BLaER1 (cell line): ENCODE results near the gene PLA2G4F.

Experiments
- H3K27ac ChIP-seq: shearing (Covaris generic); formaldehyde crosslinking; 2 replicates; pipeline ENCODE4 v1.8.1; 2022
- H3K27me3 ChIP-seq: shearing (Covaris generic); formaldehyde crosslinking; 2 replicates; pipeline ENCODE4 v1.8.1; 2022
- H3K36me3 ChIP-seq: shearing (Covaris generic); formaldehyde crosslinking; 2 replicates; pipeline ENCODE4 v1.8.1; 2022
- H3K4me1 ChIP-seq: shearing (Covaris generic); formaldehyde crosslinking; 2 replicates; pipeline ENCODE4 v1.8.1; 2022
- H3K4me2 ChIP-seq: shearing (Covaris generic); formaldehyde crosslinking; 2 replicates; pipeline ENCODE4 v1.8.1; 2022
- H3K4me3 ChIP-seq: shearing (Covaris generic); formaldehyde crosslinking; 2 replicates; pipeline ENCODE4 v1.8.1; 2022
- H3K9ac ChIP-seq: shearing (Covaris generic); formaldehyde crosslinking; 2 replicates; pipeline ENCODE4 v1.8.1; 2022
- H3K9me3 ChIP-seq: shearing (Covaris generic); formaldehyde crosslinking; 2 replicates; pipeline ENCODE4 v1.8.1; 2022
- H4K20me1 ChIP-seq: shearing (Covaris generic); formaldehyde crosslinking; 2 replicates; pipeline ENCODE4 v1.8.1; 2022
- Cebpa-rat ChIP-seq: shearing (Covaris generic); IDR thresholded peaks from 2 replicates; pipeline ENCODE4 v1.8.1; 2022

Gene PLA2G4F

DNA sequence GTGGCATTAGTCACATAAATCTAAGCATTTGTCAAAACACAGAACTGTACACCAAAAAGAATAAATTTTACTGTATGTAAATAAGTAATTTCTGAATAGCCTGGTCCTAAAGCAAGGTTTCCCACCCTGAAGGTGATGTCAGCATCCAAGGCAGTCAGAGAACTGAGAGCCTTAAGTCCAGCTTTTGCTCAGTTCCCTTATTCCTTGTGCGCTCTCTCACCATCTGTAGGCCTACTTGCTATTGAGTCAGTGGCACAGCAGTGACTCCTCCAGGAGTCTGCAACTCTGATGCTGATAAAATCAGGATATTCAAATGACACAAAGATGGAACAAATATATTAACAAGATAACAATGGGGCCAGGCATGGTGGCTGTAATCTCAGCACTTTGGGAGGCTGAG is 29.4 kb upstream of the PLA2G4F start:
- H3K9ac ChIP-seq = no peak overlapping the region
- H4K20me1 ChIP-seq = no peaks in the 10 kb centered on the region
- H3K27ac ChIP-seq = no peak overlapping the region
- H3K4me2 ChIP-seq = no peak overlapping the region
- peaks cover 96% of the 10 kb centered on the region for H3K36me3 ChIP-seq
- no peak overlapping the region for H3K4me3 ChIP-seq
- H3K4me1 ChIP-seq = no peaks in the 10 kb centered on the region
- H3K9me3 ChIP-seq = no peaks in the 10 kb centered on the region
- TF ChIP-seq Cebpa-rat = no peak
- H3K27me3 ChIP-seq = no peaks in the 10 kb centered on the region

DNA sequence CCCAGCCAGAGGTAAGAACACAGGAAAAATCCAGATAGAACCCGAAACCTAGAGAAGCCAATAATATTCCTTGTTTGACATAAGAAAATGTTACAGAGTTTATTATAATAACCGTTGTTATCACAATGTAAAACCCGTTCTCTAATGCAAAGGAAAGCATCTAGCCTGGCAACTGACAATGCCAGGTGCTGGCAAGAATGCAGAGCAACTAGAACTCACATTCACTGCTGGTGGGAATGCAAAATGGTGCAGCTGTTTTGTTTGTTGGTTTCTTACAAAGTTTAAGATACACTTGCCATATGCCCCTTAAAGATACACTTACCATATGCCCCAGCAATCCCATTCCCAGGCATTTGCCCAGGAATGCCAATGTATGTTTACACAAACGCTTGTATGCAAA is 28.3 kb upstream of the PLA2G4F start:
- TF ChIP-seq Cebpa-rat = no peak
- H3K9me3 ChIP-seq = no peaks in the 10 kb centered on the region
- H3K9ac ChIP-seq = no peak overlapping the region
- no peak overlapping the region for H3K4me2 ChIP-seq
- no peak overlapping the region for H3K4me3 ChIP-seq
- no peak overlapping the region for H3K27ac ChIP-seq
- H4K20me1 ChIP-seq = no peaks in the 10 kb centered on the region
- peaks cover 94% of the 10 kb centered on the region for H3K36me3 ChIP-seq
- H3K4me1 ChIP-seq = no peaks in the 10 kb centered on the region
- H3K27me3 ChIP-seq = no peaks in the 10 kb centered on the region

GRCh38 chr15:42184296-42184695 is 27.9 kb upstream of the PLA2G4F start:
- no peaks in the 10 kb centered on the region for H4K20me1 ChIP-seq
- no peak overlapping the region for H3K4me2 ChIP-seq
- no peak overlapping the region for H3K9ac ChIP-seq
- H3K4me3 ChIP-seq = no peak overlapping the region
- no peak for TF ChIP-seq Cebpa-rat
- no peaks in the 10 kb centered on the region for H3K9me3 ChIP-seq
- no peaks in the 10 kb centered on the region for H3K27me3 ChIP-seq
- no peak overlapping the region for H3K27ac ChIP-seq
- no peaks in the 10 kb centered on the region for H3K4me1 ChIP-seq
- H3K36me3 ChIP-seq = peaks cover 94% of the 10 kb centered on the region

GRCh38 chr15:42182961-42183360 is 26.5 kb upstream of the PLA2G4F start:
- TF ChIP-seq Cebpa-rat = no peak
- Histone ChIP-seq H3K9me3 (no peaks in the 10 kb centered on the region), H3K4me2 (no peak overlapping the region), H3K4me1 (no peaks in the 10 kb centered on the region), H3K9ac (no peak overlapping the region), H4K20me1 (no peaks in the 10 kb centered on the region), H3K27me3 (no peaks in the 10 kb centered on the region), H3K36me3 (peaks cover 94% of the 10 kb centered on the region), H3K4me3 (no peak overlapping the region), H3K27ac (no peak overlapping the region)

DNA sequence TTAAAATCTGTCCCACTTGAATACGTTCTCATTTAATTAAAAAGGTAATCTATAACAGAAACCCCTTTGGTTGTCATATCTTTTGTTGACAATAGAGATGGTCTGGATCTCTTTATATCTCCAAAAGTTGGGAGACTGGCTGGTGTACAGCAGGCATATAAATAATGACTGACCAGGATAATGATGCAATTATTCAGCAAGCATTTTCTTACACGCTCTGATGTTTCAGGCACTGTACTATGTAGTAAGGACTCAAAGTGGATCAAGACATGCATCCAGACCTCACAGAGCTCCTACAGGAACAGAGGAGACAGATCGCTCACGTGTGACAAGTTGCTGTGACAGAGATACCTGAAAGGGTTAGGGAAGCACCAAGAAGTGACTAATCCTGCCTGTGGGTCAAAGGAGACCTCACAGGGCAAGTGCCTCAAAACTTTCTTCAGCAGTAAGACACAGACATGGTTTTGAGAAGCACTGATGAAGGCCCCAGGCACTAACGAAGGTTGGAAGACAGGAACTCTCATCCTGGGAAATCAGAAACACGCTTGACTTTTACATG is 26.0 kb upstream of the PLA2G4F start:
- Histone ChIP-seq H3K27ac (no peak overlapping the region), H3K36me3 (peaks cover 94% of the 10 kb centered on the region)

GRCh38 chr15:42178056-42178455 is 21.6 kb upstream of the PLA2G4F start:
- H3K27me3 ChIP-seq = no peaks in the 10 kb centered on the region
- no peak overlapping the region for H3K9ac ChIP-seq
- H3K9me3 ChIP-seq = no peaks in the 10 kb centered on the region
- H3K36me3 ChIP-seq = peaks cover 90% of the 10 kb centered on the region
- H3K4me1 ChIP-seq = no peaks in the 10 kb centered on the region
- no peak for TF ChIP-seq Cebpa-rat
- H3K4me3 ChIP-seq = no peak overlapping the region
- no peak overlapping the region for H3K4me2 ChIP-seq
- H4K20me1 ChIP-seq = no peaks in the 10 kb centered on the region
- H3K27ac ChIP-seq = no peak overlapping the region

More for the DNA sequence above, 26.0 kb upstream of the PLA2G4F start:
- no peak overlapping the region for H3K4me2 ChIP-seq
- H3K27me3 ChIP-seq = no peaks in the 10 kb centered on the region
- no peak for TF ChIP-seq Cebpa-rat
- no peak overlapping the region for H3K9ac ChIP-seq
- no peaks in the 10 kb centered on the region for H3K4me1 ChIP-seq
- no peaks in the 10 kb centered on the region for H4K20me1 ChIP-seq
- H3K4me3 ChIP-seq = no peak overlapping the region
- no peaks in the 10 kb centered on the region for H3K9me3 ChIP-seq

- Histone ChIP-seq H3K9ac (no peak overlapping the region), H3K27ac (no peak overlapping the region), H3K4me3 (no peak overlapping the region), H3K4me2 (no peak overlapping the region), H3K36me3 (peaks cover 94% of the 10 kb centered on the region), H3K27me3 (no peaks in the 10 kb centered on the region), H3K4me1 (no peaks in the 10 kb centered on the region), H3K9me3 (no peaks in the 10 kb centered on the region), H4K20me1 (no peaks in the 10 kb centered on the region)
- TF ChIP-seq Cebpa-rat = no peak
Measured at GRCh38 chr15:42175671-42176070, 19.2 kb upstream of the PLA2G4F start.

DNA sequence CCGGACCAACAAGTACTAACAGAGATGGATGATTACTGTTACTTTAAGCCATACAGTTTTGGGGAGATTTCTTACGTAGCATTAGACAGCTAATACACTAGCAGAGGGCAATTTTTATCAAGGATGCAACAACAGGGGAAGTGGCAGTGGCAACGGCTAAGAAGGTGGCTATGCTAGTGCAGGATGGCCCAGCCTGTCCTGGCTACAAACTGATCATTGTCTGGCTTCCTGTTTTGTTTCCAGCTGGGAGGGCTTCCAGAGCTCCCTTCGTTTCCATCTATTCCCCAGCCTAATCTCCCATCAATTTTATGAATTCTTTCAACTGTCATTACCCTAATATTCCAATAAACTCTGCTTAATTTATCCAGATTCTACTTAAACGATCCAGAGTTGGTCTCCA is 16.0 kb upstream of the PLA2G4F start:
- Histone ChIP-seq H3K9me3 (no peaks in the 10 kb centered on the region), H3K4me1 (no peaks in the 10 kb centered on the region), H3K27me3 (no peaks in the 10 kb centered on the region), H3K4me2 (no peak overlapping the region), H3K36me3 (peaks cover 93% of the 10 kb centered on the region), H3K27ac (no peak overlapping the region), H4K20me1 (no peaks in the 10 kb centered on the region), H3K4me3 (no peak overlapping the region), H3K9ac (no peak overlapping the region)
- TF ChIP-seq Cebpa-rat = no peak

GRCh38 chr15:42171795-42172194 is 15.4 kb upstream of the PLA2G4F start:
- Histone ChIP-seq H3K4me3 (no peak overlapping the region), H4K20me1 (no peaks in the 10 kb centered on the region), H3K4me1 (no peaks in the 10 kb centered on the region), H3K4me2 (no peak overlapping the region), H3K36me3 (peaks cover 93% of the 10 kb centered on the region), H3K9me3 (no peaks in the 10 kb centered on the region), H3K27me3 (no peaks in the 10 kb centered on the region), H3K27ac (no peak overlapping the region), H3K9ac (no peak overlapping the region)
- TF ChIP-seq Cebpa-rat = no peak

- Histone ChIP-seq H3K36me3 (peaks cover 96% of the 10 kb centered on the region), H3K27ac (no peak overlapping the region), H3K9me3 (no peaks in the 10 kb centered on the region), H3K4me2 (no peak overlapping the region), H3K27me3 (no peaks in the 10 kb centered on the region), H4K20me1 (no peaks in the 10 kb centered on the region), H3K4me1 (no peaks in the 10 kb centered on the region), H3K4me3 (no peak overlapping the region), H3K9ac (no peak overlapping the region)
- no peak for TF ChIP-seq Cebpa-rat
Measured at GRCh38 chr15:42171122-42171521, 14.7 kb upstream of the PLA2G4F start.

DNA sequence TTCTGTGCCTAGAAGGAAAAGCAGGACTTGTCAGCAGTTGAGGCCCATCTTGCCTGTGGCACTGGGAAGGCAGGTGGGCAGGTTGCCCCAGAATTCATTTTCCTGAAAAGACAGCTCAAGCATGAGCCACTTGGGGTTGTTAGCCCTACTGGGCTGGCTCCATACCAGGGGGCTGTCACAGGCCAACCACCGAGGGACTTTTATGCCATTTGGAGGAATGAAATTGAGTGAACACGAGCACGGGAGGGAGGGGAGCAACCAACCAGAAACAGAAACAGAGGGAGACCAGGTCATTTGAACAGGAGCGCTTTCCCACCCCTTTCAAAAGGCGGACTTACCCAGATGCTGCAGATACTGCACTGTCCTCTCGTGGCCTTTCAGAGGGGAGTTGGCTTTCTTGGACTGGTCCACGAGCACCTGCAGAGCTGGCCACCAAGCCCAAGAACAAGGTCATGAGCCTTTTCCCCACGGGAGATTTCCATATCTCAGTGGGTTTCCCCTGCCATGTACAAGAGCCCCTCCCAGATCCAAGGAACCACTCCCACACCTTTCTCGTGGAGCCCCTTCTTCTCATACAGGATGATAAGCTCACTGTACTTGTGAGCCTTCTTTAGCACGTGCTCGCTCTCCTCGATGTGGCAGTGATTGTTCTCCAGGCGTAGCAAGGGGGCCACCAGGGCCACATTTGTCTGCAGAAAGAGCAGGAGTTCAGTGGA is 9.9 kb upstream of the PLA2G4F start:
- Histone ChIP-seq H3K4me2 (no peak overlapping the region), H3K9me3 (no peaks in the 10 kb centered on the region), H3K4me3 (no peak overlapping the region), H3K27ac (no peak overlapping the region), H3K36me3 (peaks cover 97% of the 10 kb centered on the region), H3K4me1 (no peaks in the 10 kb centered on the region), H4K20me1 (no peaks in the 10 kb centered on the region), H3K27me3 (no peaks in the 10 kb centered on the region), H3K9ac (no peak overlapping the region)
- TF ChIP-seq Cebpa-rat = no peak
